ENCODE measurements around the gene EGFL6.

The EGFL6 gene, protein sequence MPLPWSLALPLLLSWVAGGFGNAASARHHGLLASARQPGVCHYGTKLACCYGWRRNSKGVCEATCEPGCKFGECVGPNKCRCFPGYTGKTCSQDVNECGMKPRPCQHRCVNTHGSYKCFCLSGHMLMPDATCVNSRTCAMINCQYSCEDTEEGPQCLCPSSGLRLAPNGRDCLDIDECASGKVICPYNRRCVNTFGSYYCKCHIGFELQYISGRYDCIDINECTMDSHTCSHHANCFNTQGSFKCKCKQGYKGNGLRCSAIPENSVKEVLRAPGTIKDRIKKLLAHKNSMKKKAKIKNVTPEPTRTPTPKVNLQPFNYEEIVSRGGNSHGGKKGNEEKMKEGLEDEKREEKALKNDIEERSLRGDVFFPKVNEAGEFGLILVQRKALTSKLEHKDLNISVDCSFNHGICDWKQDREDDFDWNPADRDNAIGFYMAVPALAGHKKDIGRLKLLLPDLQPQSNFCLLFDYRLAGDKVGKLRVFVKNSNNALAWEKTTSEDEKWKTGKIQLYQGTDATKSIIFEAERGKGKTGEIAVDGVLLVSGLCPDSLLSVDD

DNA sequence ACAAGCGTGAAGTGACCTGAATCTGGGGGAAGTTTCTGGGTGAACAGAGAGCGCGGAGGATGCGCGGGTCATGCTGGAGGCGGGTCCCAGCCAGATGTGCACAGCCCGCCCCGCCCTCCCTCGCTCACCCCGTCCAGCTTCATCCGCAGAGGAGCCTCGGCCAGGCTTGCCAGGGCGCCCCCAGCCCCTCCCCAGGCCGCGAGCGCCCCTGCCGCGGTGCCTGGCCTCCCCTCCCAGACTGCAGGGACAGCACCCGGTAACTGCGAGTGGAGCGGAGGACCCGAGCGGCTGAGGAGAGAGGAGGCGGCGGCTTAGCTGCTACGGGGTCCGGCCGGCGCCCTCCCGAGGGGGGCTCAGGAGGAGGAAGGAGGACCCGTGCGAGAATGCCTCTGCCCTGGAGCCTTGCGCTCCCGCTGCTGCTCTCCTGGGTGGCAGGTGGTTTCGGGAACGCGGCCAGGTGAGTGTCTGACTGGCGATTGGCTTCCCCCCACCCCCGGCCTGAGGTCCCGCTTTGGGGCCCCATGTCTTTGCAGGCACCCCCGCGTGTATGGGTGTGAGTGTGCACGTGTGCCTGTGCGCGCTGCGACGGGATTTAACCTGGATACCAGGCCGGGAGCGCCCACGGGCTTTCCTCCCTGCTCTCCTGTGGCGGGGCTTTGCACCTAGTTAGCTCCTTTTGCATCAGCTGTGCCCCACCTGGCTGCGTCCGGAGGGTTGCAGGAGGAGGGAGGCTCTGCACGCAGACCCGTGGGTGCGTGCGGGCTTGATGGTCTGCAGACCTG is at the start of gene EGFL6:
TSS of gene EGFL6 (plus strand) at position 123 of the 782 bp plus-strand sequence. CDS start at position 384, 261 bp downstream.
- DNase-seq (ENCODE audit: low read depth in 2 of 2): no peak

DNA sequence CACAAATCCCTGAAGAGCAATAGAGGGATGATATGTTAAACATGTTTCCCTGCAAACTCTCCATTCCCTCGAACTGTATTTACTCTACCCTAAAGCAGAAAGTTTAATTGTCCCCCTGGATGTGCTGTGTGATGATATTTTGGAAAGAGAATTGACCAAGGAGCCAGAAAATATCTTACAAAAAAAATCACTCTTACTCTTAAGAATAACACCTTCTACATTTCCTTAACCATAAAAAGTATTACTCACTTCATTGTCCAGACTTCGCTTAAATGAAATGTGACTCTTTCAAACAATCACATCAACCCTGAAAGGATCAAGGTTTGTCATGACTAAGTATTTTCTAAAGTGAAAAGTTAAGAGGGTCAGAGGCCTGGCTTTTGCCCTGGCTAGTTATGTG is 49.0 kb upstream of the EGFL6 start:
- DNase-seq (ENCODE audit: low read depth in 2 of 2): no peak

- no peak for DNase-seq (ENCODE audit: low read depth in 2 of 2)
Measured at GRCh38 chrX:13520936-13521335, 48.5 kb upstream of the EGFL6 start.

DNA sequence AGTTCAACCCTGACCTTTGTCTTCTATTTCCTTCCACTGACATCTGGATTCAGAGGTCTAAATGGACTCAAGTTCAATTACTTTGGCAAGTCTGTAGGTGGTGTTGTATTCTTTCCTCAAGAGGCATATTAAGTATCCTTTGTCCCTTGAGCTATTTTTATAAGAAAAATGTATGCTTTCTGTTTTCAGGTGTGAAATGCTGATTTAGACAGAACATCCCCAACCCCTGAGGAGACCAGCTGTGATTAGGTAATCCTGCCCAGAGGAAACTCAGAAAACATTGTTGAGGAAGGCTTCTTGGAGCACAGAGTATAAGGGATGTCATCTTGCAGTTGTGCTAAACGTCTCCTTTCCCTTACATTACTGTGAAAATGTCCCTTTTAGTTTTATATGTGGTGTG is 46.6 kb upstream of the EGFL6 start:
- DNase-seq (ENCODE audit: low read depth in 2 of 2): no peak

DNA sequence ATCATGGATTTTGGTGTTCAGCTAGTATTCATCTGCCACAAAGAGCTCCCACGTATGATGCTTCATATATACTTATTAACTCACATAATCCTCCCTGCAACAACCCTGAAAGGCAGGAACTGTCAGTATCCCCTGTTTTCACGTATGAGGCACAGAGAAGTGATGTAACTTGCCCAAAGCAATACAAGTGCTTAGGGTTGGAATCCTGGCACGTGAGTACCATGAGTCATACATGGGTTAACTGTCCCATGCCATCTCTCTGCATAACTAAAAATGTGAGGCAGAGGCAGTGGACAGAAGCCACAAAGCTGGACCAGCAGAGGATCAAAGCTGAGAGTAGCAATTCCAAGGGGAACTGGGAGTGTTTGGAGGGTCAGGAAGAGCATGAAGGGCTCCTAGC is 35.7 kb upstream of the EGFL6 start:
- DNase-seq (ENCODE audit: low read depth in 2 of 2): no peak

DNA sequence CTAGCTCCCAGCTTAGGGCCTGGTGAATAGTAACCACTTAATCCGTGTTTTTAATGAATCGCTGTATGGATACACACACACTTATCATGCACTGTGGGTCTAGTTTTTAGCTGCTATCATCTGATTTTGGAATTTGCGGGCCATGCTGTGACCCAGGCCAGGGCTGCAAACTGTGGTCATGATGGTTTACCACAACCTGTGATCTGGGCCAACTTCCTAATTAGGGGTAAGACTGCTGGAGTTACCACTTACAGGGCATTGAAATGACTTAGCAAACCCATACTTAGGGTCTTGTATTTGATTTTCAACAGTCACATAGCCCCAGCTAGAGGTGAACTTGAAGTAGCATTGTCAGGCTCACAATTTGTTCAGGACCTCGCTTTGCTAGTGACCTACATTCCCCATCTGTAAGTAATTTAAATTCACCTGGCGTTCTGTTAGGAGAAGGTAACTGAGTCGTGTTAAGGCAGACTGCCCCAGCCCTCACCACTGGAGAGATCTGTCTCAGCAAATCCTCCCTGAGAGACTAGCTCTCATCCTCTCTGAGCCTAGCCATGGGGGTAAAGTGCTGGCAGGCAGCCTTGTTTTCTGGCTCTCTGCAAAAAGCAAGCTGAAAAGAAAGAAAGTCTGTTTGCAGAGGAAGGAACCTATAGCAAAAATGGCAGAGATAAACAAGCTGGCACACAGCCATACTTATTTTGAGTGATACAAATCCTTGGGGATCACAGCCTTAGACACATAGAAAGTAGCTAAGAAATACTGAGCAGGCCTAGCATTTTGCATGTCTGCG is 33.8 kb upstream of the EGFL6 start:
- DNase-seq (ENCODE audit: low read depth in 2 of 2): no peak

DNA sequence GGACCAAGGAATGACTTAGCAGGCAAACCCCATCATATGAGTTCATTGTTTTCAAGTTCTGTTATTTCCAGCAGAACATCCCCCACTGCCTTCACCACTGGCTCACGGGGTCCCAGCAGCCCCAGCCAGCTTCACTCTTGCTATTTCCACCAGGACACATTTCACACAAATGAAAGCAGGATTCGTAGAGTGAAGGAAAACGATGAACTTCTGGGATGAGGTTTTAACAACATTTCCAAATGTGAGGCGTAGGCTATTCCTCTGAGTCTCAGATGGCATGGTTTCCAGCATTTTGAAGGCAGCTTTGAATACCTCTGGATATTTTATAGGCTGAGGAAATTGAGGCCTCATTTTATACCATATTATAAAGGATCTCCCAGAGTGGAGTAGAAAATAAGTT is 32.9 kb upstream of the EGFL6 start:
- DNase-seq (ENCODE audit: low read depth in 2 of 2): no peak

GRCh38 chrX:13538414-13538813 is 31.0 kb upstream of the EGFL6 start:
- no peak for DNase-seq (ENCODE audit: low read depth in 2 of 2)

DNA sequence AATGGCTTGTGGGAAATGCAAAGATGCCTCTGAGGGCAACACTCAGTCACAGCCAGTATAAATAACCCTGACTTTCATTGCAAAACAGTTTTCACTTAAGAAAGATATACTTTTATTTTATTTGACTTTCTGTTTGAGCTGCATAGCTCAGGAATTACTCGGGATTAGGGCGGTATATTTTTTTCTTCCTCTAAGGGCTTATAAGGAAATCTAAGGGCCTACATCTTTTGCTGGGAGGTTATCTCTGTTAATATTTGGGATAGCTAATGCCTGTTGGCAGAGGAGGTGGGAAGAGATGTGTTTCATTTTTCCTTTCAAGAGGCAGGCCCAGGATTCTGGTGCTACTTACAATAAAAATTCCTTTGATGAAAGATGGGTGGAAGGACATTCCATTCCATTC is 28.8 kb upstream of the EGFL6 start:
- no peak for DNase-seq (ENCODE audit: low read depth in 2 of 2)

DNA sequence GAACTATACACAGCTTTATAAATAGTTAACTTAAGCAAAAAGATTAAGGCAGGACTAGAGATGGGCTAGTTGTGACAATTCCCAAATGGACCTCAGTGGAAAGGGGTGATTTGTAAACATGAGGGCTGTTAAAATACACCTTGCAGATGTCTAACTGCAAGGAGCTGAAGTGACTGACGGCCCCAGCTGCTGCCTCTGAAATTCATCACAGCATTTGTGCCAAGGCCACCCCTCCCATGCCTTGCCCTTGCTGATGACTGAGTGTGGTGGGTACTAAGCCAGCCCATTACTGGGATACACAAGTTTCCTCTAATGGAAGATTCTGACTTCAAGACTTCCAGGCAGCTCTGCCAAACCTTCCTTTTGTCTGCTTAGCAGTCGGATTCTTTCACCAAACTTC is 23.7 kb upstream of the EGFL6 start:
- DNase-seq (ENCODE audit: low read depth in 2 of 2): no peak

DNA sequence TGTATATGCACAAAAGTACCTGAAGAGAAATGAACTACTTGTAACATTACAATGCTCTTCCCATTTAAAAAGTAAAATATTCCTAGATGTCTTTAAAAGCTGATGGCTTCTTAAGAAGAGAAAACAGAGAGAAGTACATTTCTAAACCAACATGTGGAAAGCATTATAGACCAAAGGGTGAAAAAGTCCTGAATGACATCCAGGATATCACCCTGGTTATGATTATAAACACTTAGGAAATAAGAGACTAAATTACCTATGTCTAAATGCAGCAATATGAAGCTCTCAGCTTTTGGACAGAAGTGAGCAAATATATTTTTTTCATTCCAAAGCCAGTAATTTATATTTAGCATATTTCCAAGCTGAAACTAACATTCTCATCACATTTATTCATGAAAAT is 21.7 kb upstream of the EGFL6 start:
- DNase-seq (ENCODE audit: low read depth in 2 of 2): no peak

DNA sequence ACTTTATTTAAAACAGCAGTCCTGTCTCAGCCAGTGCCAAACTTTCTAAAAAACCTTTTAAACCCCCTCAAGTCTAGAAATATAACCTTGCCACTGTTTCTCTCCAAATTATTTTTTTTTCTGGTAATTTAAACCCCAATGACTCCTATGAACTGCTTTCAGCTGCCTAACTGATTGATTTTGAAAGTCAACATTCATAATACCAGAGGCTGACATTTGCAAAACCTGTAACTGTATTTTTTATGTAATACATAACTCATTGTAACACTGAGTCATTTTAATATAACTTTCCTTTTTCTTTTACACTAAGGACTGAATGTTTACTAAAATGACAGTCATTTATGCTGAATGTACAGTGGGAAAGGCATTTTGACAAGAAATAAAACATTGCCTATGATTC is 19.1 kb upstream of the EGFL6 start:
- no peak for DNase-seq (ENCODE audit: low read depth in 2 of 2)

GRCh38 chrX:13551610-13552009 is 17.8 kb upstream of the EGFL6 start:
- no peak for DNase-seq (ENCODE audit: low read depth in 2 of 2)

DNA sequence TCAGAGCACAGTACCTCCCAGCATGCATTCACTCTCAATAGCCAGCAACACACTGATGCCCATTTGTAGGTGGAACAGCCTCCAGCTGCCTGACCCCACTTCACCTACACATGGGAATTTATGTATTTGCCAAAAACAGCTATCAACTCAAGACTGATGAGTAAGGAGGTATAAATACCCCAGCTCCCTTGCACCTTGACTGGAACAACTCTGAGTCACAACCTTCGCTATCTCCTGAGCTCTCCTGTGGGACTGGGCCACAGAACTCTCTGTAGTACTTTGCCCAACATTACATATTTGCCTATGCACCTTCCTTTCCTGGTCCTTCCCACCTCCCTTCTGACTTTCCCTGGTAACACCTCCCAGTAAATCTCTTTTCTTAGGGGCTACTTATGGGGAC is 16.5 kb upstream of the EGFL6 start:
- no peak for DNase-seq (ENCODE audit: low read depth in 2 of 2)

GRCh38 chrX:13565511-13565910 is 3.9 kb upstream of the EGFL6 start:
- no peak for DNase-seq (ENCODE audit: low read depth in 2 of 2)

- DNase-seq (ENCODE audit: low read depth in 2 of 2): no peak
Measured at GRCh38 chrX:13570261-13570605, 832 bp downstream of the EGFL6 start.

DNA sequence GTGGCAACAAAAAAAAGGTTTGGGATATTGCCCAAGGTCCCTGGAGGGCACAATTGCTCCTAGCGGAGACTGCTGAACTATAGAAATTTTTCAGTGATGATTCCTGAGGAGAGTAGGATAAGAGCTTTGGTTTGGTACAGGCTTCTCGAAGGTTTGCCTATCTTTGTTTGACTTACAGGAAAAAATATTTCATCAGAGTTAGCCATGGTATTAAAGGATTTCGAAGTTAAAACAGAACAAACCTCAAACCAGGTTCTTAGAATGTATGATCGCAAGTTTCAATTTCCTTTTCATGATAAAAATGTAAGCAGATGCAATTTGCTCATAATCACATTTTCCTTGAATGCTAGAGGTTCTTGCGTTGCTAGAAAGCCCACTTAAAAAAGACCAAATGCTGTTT is 1.7 kb downstream of the EGFL6 start:
- DNase-seq (ENCODE audit: low read depth in 2 of 2): no peak

- DNase-seq (ENCODE audit: low read depth in 2 of 2): no peak
Measured at GRCh38 chrX:13574600-13574999, 5.2 kb downstream of the EGFL6 start.

GRCh38 chrX:13579661-13580060 is 10.3 kb downstream of the EGFL6 start:
- no peak for DNase-seq (ENCODE audit: low read depth in 2 of 2)

DNA sequence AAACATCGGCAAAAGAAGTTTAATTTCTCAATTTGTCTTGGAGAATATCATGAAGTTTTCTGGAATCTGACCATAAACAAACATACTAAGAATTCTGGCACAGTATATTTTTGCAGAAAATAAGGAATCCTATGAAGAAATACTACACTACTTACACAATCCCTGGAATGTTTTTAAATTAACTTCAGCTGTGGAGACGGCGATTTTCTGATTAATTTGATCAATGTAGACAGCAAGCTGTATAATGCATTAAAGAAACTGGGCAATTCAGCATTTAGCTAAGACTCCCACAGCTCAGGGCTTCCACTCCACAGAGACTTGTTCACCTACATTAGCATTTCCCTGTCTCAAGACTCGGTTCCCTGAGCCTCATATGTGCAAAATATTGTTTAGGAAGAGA is 12.2 kb downstream of the EGFL6 start:
- DNase-seq (ENCODE audit: low read depth in 2 of 2): no peak

DNA sequence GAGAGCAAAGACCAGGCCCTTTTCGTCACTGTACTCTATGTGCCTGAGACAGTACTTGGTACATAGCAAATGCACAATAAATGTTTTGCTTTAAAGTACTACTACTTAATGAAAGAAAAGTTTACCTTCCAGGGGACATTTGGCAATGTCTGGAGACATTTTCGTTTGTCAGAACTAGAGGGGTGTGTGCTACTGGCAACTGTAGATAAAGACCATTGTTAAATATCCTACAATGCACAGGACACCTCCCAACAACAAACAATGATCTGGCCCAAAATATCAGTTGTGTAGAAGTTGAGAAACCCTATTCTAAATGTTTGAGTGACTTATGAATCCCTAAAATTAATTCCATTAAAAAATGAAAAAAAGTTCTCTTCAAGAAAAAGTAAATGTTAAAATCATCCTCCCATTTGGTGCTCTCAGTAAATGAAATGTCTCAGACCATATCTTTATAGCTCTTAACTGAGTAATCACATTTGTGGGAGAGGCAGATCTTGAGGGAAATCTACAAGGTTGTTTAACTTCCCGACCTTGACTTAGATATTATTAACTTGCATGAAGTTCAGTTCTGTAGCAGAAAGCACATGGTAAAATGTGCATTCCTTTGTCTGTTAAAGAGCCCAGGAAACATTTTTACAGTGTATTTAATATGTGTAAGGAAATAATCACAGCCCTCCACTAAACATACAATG is 18.5 kb downstream of the EGFL6 start:
- no peak for DNase-seq (ENCODE audit: low read depth in 2 of 2)

DNA sequence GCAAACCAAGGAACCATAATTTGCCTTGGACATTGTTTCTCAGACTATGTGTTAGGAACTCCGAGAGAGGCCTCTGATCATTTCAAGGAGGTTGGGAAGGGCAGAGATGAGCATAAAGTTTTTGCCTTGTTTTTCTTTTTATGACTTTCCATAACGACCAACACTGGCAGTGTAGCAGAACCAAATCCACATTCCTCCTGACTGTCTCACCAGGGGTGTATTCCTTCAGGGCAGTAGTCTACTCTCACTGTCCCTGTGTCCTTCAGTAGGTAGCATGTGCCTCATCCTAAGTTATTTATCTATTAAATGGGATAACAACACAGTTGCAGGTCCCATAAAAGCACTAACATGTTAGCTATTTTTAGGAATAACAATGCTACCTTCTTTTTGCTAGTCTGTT is 20.8 kb downstream of the EGFL6 start:
- DNase-seq (ENCODE audit: low read depth in 2 of 2): no peak
